NCI-H2081 (cell line): ENCODE results near the gene SCN8A.
A peak's percentile ranks its signal among the peaks of the same experiment; 100 is the strongest.
"Not testable (repeated sequence)": the region's sequence is repeated elsewhere in the genome, so short reads cannot be mapped to it uniquely, and the experiment has no call there.

Source experiments
- DNase-seq, 2 experiments: peaks; one replicate each; lab custom pipeline; 2025; lab: John Stamatoyannopoulos, UW

Gene SCN8A

GRCh38 chr12:51771008-51771407 lies 180.0 kb downstream of the SCN8A start:
- no peak for DNase-seq

GRCh38 chr12:51773145-51773869 lies 182.3 kb downstream of the SCN8A start:
- DNase-seq: no peak

- no peak for DNase-seq
Observed at GRCh38 chr12:51774933-51775332, 183.9 kb downstream of the SCN8A start.

- no peak for DNase-seq
Observed at GRCh38 chr12:51777457-51777856, 186.4 kb downstream of the SCN8A start.

GRCh38 chr12:51777973-51778372 lies 186.9 kb downstream of the SCN8A start:
- no peak for DNase-seq

GRCh38 chr12:51779876-51780275 lies 188.8 kb downstream of the SCN8A start:
- no peak for DNase-seq

- DNase-seq: no peak
Observed at GRCh38 chr12:51784688-51785087, 193.7 kb downstream of the SCN8A start.

GRCh38 chr12:51785906-51786305 lies 194.9 kb downstream of the SCN8A start:
- DNase-seq: no peak

- no peak for DNase-seq
Observed at GRCh38 chr12:51788876-51789275, 197.8 kb downstream of the SCN8A start.

- no peak for DNase-seq
Observed at GRCh38 chr12:51792417-51792816, 201.4 kb downstream of the SCN8A start.

- no peak for DNase-seq
Observed at GRCh38 chr12:51793201-51793600, 202.2 kb downstream of the SCN8A start.

GRCh38 chr12:51797301-51797700 lies 206.3 kb downstream of the SCN8A start:
- no peak for DNase-seq

- not testable (repeated sequence) for DNase-seq
Observed at GRCh38 chr12:51798051-51798450, 207.0 kb downstream of the SCN8A start.

GRCh38 chr12:51798501-51798900 lies 207.5 kb downstream of the SCN8A start:
- no peak for DNase-seq

- DNase-seq: no peak
Observed at GRCh38 chr12:51801027-51801426, 210.0 kb downstream of the SCN8A start.

- no peak for DNase-seq
Observed at GRCh38 chr12:51806896-51807295, 215.9 kb downstream of the SCN8A start.

- DNase-seq: no peak
Observed at GRCh38 chr12:51809193-51809592, 218.2 kb downstream of the SCN8A start.

GRCh38 chr12:51811203-51812202 lies 220.5 kb downstream of the SCN8A start:
- no peak for DNase-seq

- DNase-seq: no peak
Observed at GRCh38 chr12:51812871-51813270, 221.8 kb downstream of the SCN8A start.

GRCh38 chr12:51813931-51814310 lies 222.9 kb downstream of the SCN8A start:
- no peak for DNase-seq

GRCh38 chr12:51814311-51815088 lies 223.5 kb downstream of the SCN8A start:
- peak; percentile 55 to 67 for DNase-seq

- no peak for DNase-seq
Observed at GRCh38 chr12:51815571-51815970, 224.5 kb downstream of the SCN8A start.
